Measurements from ENCODE around the gene TMEM97. TPM values are rescaled to one million over a fixed set of nuclear protein-coding genes. Genes with fewer than 3 reads are reported as not detected.

The TMEM97 gene
- polyA plus RNA-seq, 1 donor from 2014 or later = 16.9 TPM

DNA sequence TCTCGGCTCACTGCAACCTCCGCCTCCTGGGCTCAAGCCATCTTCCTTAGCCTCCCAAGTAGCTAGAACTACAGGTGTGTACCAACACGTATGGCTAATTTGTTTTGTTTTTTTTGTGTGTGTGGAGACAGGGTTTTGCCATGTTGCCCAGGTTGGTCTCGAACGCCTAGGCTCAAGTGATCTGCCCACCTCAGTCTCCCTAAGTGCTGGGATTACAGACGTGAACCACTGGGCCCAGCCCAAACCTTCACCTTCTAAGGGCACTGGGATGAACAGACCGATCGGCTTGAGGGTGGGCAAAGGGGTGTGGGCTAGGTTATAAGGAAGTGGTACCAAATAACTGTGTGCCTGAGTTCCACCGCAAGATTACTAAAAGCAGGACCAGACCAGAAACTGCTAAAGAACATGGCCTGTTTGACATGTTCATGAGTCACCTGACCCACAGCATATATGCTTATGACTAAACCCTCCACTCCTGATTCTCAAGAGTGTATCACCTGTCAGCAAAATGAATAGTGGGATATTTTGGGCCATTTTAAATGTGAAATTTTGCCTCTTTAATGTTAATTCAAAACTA, 8.1 kb downstream of the TMEM97 start:
- TF ChIP-seq, protein P1, sequence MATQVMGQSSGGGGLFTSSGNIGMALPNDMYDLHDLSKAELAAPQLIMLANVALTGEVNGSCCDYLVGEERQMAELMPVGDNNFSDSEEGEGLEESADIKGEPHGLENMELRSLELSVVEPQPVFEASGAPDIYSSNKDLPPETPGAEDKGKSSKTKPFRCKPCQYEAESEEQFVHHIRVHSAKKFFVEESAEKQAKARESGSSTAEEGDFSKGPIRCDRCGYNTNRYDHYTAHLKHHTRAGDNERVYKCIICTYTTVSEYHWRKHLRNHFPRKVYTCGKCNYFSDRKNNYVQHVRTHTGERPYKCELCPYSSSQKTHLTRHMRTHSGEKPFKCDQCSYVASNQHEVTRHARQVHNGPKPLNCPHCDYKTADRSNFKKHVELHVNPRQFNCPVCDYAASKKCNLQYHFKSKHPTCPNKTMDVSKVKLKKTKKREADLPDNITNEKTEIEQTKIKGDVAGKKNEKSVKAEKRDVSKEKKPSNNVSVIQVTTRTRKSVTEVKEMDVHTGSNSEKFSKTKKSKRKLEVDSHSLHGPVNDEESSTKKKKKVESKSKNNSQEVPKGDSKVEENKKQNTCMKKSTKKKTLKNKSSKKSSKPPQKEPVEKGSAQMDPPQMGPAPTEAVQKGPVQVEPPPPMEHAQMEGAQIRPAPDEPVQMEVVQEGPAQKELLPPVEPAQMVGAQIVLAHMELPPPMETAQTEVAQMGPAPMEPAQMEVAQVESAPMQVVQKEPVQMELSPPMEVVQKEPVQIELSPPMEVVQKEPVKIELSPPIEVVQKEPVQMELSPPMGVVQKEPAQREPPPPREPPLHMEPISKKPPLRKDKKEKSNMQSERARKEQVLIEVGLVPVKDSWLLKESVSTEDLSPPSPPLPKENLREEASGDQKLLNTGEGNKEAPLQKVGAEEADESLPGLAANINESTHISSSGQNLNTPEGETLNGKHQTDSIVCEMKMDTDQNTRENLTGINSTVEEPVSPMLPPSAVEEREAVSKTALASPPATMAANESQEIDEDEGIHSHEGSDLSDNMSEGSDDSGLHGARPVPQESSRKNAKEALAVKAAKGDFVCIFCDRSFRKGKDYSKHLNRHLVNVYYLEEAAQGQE (IDR thresholded peaks at IDR 0.05; ENCODE audit: borderline replicate concordance) = no peak
- TF ChIP-seq MXI1 (conservative IDR thresholded peaks at IDR 0.05; ENCODE audit: poor library complexity, severe bottlenecking) (no peak), TAF1 (IDR thresholded peaks at IDR 0.05; ENCODE audit: low read depth) (no peak), EP300 (conservative IDR thresholded peaks at IDR 0.05; ENCODE audit: poor library complexity, severe bottlenecking) (no peak), SMC3 (conservative IDR thresholded peaks at IDR 0.05; ENCODE audit: poor library complexity) (no peak), POLR2AphosphoS5 (IDR thresholded peaks at IDR 0.05) (no peak), EZH2 (IDR thresholded peaks at IDR 0.05; ENCODE audit: borderline replicate concordance, insufficient read depth, low read length, poor library complexity, severe bottlenecking) (no peak), RAD21 (conservative IDR thresholded peaks at IDR 0.05) (no peak)
- TF ChIP-seq, protein P2, sequence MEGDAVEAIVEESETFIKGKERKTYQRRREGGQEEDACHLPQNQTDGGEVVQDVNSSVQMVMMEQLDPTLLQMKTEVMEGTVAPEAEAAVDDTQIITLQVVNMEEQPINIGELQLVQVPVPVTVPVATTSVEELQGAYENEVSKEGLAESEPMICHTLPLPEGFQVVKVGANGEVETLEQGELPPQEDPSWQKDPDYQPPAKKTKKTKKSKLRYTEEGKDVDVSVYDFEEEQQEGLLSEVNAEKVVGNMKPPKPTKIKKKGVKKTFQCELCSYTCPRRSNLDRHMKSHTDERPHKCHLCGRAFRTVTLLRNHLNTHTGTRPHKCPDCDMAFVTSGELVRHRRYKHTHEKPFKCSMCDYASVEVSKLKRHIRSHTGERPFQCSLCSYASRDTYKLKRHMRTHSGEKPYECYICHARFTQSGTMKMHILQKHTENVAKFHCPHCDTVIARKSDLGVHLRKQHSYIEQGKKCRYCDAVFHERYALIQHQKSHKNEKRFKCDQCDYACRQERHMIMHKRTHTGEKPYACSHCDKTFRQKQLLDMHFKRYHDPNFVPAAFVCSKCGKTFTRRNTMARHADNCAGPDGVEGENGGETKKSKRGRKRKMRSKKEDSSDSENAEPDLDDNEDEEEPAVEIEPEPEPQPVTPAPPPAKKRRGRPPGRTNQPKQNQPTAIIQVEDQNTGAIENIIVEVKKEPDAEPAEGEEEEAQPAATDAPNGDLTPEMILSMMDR (IDR thresholded peaks at IDR 0.05; ENCODE audit: poor library complexity, severe bottlenecking) = no peak
- Histone ChIP-seq H3K9ac (ENCODE audit: low read length) (no peak overlapping the region), H3K79me2 (replicated peaks; ENCODE audit: insufficient read depth, low read length) (peaks cover 20% of the 10 kb centered on the region), H3K4me3 (ENCODE audit: low read length) (no peak overlapping the region), H4K20me1 (ENCODE audit: insufficient read depth) (no peaks in the 10 kb centered on the region), H3K27ac (ENCODE audit: low read length) (no peak overlapping the region), H3K4me2 (ENCODE audit: low read length) (no peak overlapping the region), H3K36me3 (ENCODE audit: insufficient read depth, low read length) (peaks cover 6% of the 10 kb centered on the region), H3K9me2 (ENCODE audit: insufficient read depth, low read length) (no peaks in the 10 kb centered on the region), H3K27me3 (ENCODE audit: insufficient read depth, low read depth, low read length) (no peaks in the 10 kb centered on the region), H3K9me3 (ENCODE audit: low read length) (no peaks in the 10 kb centered on the region), H2AFZ (ENCODE audit: low read depth, low read length) (no peak overlapping the region), H3F3A (ENCODE audit: insufficient read depth, low read length, poor library complexity, severe bottlenecking) (no peaks in the 10 kb centered on the region)

DNA sequence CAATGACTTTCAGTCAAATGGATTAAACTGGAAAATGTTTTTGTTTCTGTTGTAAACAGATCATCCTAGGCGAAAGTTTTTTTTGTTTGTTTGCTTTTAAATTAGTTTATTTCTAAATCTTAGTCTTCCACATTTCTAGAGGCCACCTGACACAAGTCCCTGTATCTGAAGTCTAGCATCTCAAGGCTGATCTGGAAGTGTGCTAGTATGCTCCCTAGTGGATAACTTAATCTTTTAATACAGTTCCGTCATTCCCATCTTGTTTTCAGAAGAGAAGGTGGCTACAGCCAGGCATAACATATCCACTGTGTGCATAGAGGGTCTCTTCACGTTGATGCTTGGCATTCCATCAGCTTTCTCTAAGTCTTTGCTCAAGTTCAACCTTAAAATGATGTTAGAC, 8.7 kb downstream of the TMEM97 start:
- no peak overlapping the region for H3K27ac ChIP-seq (ENCODE audit: low read length)
- peaks cover 20% of the 10 kb centered on the region for H3K79me2 ChIP-seq (replicated peaks; ENCODE audit: insufficient read depth, low read length)
- H4K20me1 ChIP-seq (ENCODE audit: insufficient read depth) = no peaks in the 10 kb centered on the region
- no peak for TF ChIP-seq EP300 (conservative IDR thresholded peaks at IDR 0.05; ENCODE audit: poor library complexity, severe bottlenecking)
- TF ChIP-seq, protein P2 (IDR thresholded peaks at IDR 0.05; ENCODE audit: poor library complexity, severe bottlenecking) = peak; percentile 37
- peak; percentile 33 for TF ChIP-seq SMC3 (conservative IDR thresholded peaks at IDR 0.05; ENCODE audit: poor library complexity)
- peaks cover 6% of the 10 kb centered on the region for H3K36me3 ChIP-seq (ENCODE audit: insufficient read depth, low read length)
- H3K9me2 ChIP-seq (ENCODE audit: insufficient read depth, low read length) = no peaks in the 10 kb centered on the region
- no peak overlapping the region for H3K4me2 ChIP-seq (ENCODE audit: low read length)
- no peaks in the 10 kb centered on the region for H3F3A ChIP-seq (ENCODE audit: insufficient read depth, low read length, poor library complexity, severe bottlenecking)
- H3K9me3 ChIP-seq (ENCODE audit: low read length) = no peaks in the 10 kb centered on the region
- H3K27me3 ChIP-seq (ENCODE audit: insufficient read depth, low read depth, low read length) = no peaks in the 10 kb centered on the region
- no peak overlapping the region for H2AFZ ChIP-seq (ENCODE audit: low read depth, low read length)
- no peak overlapping the region for H3K4me3 ChIP-seq (ENCODE audit: low read length)
- H3K9ac ChIP-seq (ENCODE audit: low read length) = no peak overlapping the region

Data from neural cell (in vitro differentiated cells).